ENCODE measurements around the gene LIX1L. TPM values are rescaled to one million over a fixed set of nuclear protein-coding genes. Genes with fewer than 3 reads are reported as not detected.
"Not testable (repeated sequence)": the region's sequence is repeated elsewhere in the genome, so short reads cannot be mapped to it uniquely, and the experiment has no call there.

The LIX1L gene
- polyA plus RNA-seq, 3 donors from 2014 or later: 17.9 to 28.0 (median 20.7) TPM

DNA sequence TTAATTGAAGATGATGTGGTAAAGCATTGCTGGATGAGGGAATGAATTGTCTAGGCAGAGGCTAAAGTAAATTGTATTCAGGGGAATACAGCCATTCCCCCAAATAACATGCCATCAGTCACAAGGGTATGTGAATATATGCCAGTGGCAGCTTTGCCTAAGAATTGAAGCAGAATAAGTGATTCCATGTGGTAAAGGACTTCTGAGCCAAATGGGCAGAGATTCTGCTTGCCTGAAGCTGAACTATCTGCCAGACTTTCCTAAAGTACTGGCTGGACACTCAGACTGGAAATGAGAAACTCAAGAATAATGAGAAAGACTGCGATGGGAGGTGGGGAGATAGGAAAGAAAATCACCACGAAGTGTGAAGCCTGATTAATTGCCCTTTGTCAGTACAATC is 2.4 kb downstream of the LIX1L start:
- Mint-ChIP-seq H3K4me3 (peak overlapping the region in 3 of 5 donors; percentile 9 to 22 (median 13)), H3K4me1 (peaks cover 81 to 87% of the 10 kb centered on the region in 2 donors), H3K27ac (peak overlapping the region; percentile 1 to 94 (median 33)), H3K9me3 (no peaks in the 10 kb centered on the region), H3K27me3 (ENCODE audit: low read depth in 3 of 3) (peaks cover 0 to 5% (median 2%) of the 10 kb centered on the region in 3 donors), H3K36me3 (no peaks in the 10 kb centered on the region)
- no peak for DNase-seq

DNA sequence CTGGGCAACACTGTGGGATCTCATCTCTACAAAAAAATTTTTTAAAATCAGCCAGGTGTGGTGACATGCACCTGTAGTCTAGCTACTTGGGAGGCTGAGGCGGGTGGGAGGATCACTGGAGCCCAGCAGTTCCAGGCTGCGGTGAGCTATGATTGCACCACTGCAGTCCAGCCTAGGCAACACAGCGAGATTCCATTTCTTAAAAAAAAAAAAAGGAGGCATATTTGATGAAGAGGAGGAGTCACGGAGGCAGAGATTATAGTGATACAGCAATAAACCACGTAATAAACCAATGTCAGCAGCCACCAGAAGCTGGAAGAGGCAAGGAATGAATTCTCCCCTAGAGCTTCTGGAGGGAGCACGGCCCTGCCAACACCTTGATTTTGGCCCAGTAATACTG is 4.0 kb downstream of the LIX1L start:
- peaks cover 0 to 3% (median 0%) of the 10 kb centered on the region in 3 donors for H3K36me3 Mint-ChIP-seq
- H3K27ac Mint-ChIP-seq: peak overlapping the region in 1 of 6 donors; percentile 25
- H3K4me3 Mint-ChIP-seq: peak overlapping the region in 1 of 5 donors; percentile 33
- DNase-seq: no peak
- H3K4me1 Mint-ChIP-seq: peaks cover 79 to 87% of the 10 kb centered on the region in 2 donors
- peaks cover 0 to 4% (median 0%) of the 10 kb centered on the region in 3 donors for H3K27me3 Mint-ChIP-seq (ENCODE audit: low read depth in 3 of 3)
- no peaks in the 10 kb centered on the region for H3K9me3 Mint-ChIP-seq

DNA sequence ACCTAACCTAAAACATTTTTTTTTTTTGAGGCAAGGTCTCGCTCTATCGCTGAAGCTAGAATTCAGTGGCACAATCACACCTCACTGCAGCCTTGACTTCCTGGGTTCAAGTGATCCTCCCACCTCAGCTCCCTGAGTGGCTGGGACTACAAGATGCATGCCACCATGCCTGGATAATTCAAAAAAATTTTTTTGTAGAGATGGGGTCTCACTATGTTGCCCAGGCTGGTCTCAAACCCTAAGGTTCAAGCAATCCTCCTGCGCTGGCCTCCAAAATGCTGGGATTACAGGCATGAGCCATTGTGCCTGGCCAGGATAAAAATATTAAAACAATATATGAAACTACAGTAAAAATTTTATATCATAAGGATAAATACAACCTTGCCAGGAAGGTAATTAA is 4.9 kb downstream of the LIX1L start:
- DNase-seq: no peak
- Mint-ChIP-seq H3K36me3 (peaks cover 0 to 3% (median 0%) of the 10 kb centered on the region in 3 donors), H3K27ac (no peak overlapping the region), H3K9me3 (no peaks in the 10 kb centered on the region), H3K4me3 (no peak overlapping the region), H3K4me1 (peaks cover 69 to 79% of the 10 kb centered on the region in 2 donors), H3K27me3 (ENCODE audit: low read depth in 3 of 3) (peaks cover 0 to 4% (median 0%) of the 10 kb centered on the region in 3 donors)

DNA sequence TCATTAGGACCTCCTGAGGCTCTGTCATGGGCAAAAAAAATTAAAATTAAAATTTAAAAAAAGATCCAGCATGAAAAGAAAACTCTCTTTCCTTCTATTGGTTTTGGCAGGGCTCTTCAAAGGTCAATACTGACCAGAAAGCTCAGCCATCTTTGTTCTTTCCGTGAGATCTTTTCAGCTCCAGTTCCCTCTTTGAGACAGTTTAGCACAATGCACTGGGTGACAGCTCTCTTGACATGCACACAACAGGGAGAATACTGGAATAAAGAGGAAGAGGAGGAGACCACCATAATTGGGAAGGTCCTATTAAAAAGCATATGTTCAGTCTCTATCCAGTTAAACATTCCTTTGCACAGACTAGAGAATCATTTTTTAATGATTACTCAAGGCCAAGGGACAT is 6.3 kb downstream of the LIX1L start:
- Mint-ChIP-seq H3K27ac (peak overlapping the region in 2 of 6 donors; percentile 21 to 58), H3K27me3 (ENCODE audit: low read depth in 3 of 3) (no peaks in the 10 kb centered on the region), H3K4me1 (peaks cover 59 to 69% of the 10 kb centered on the region in 2 donors)

DNA sequence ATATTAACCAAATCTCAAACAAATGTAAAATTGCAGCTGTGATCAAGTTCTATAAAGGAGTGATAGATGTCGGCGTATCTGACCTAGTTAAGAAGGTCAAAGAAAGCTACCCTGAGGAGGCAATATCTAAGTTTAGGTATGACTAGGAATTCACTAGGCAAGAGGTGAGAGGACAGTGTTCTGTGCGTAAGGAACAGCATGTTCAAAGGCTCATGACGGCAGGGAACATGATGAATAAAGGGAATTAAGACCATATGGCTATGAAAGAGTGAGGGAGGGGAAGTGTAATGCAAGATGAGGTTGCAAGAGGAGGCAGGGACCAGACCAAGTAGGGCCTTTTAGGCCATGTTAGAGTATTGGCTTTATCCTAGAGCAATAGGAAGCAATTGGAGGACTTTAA is 8.6 kb downstream of the LIX1L start:
- DNase-seq: no peak
- Mint-ChIP-seq H3K27ac (peak overlapping the region in 3 of 6 donors; percentile 29 to 87 (median 84)), H3K27me3 (ENCODE audit: low read depth in 3 of 3) (no peaks in the 10 kb centered on the region), H3K4me1 (peaks cover 36 to 46% of the 10 kb centered on the region in 2 donors), H3K4me3 (peak overlapping the region in 1 of 5 donors; percentile 27), H3K36me3 (peaks cover 3 to 6% (median 6%) of the 10 kb centered on the region in 3 donors), H3K9me3 (no peaks in the 10 kb centered on the region)

More for the DNA sequence above, 6.3 kb downstream of the LIX1L start:
- Mint-ChIP-seq H3K36me3 (peaks cover 0 to 6% (median 0%) of the 10 kb centered on the region in 3 donors), H3K4me3 (no peak overlapping the region), H3K9me3 (no peaks in the 10 kb centered on the region)
- no peak for DNase-seq

DNA sequence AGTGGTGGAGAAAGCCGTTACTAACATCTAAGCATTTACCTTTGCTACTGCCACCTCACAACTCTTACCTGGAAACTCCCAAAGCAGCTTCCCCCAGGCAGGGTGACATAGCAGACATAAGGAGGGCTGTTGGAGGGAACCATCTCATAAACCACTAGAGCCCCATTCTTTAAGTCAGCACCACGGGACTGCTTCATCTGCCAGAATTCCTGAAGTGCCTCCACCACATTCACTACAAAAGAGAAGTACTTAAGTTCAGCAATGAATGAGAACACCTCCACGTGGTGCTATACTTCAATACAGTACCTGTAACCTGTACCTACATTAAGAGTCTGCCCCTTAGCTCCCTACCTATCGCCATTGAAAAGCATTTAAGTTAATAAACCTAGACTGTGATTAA is 10.3 kb downstream of the LIX1L start:
- no peak for DNase-seq
- no peak overlapping the region for H3K27ac Mint-ChIP-seq
- peaks cover 3 to 16% (median 13%) of the 10 kb centered on the region in 3 donors for H3K36me3 Mint-ChIP-seq
- no peak overlapping the region for H3K4me3 Mint-ChIP-seq
- no peaks in the 10 kb centered on the region for H3K9me3 Mint-ChIP-seq
- peaks cover 27 to 34% of the 10 kb centered on the region in 2 donors for H3K4me1 Mint-ChIP-seq
- no peaks in the 10 kb centered on the region for H3K27me3 Mint-ChIP-seq (ENCODE audit: low read depth in 3 of 3)

DNA sequence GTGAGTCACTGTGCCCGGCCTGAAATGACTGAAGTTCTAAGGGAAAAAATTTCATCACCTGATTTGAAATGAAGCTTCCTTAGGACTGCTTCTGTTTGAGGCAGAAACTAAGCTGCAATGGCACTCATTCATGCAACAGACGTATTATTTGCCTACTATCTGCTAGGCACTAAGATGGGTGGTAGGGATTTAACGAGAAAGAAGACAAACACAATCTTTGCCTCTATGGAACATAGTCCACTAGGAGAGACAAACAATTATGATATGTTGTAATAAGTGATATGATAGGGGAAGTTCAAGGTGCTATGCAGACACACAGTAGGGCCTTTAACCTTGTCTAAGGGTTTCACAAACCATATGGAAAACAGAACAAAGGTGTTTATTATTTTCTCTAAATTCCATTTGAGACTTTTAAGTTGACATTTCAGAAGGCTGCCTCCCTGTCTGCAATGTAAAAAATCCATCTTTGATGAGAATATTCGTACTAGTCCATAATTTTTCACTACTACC is 11.3 kb downstream of the LIX1L start:
- Mint-ChIP-seq H3K27me3 (ENCODE audit: low read depth in 3 of 3) (no peaks in the 10 kb centered on the region), H3K4me3 (no peak overlapping the region), H3K36me3 (peaks cover 9 to 26% (median 18%) of the 10 kb centered on the region in 3 donors), H3K27ac (peak overlapping the region in 1 of 6 donors; percentile 21), H3K4me1 (peaks cover 20 to 26% of the 10 kb centered on the region in 2 donors), H3K9me3 (no peaks in the 10 kb centered on the region)
- DNase-seq: no peak

DNA sequence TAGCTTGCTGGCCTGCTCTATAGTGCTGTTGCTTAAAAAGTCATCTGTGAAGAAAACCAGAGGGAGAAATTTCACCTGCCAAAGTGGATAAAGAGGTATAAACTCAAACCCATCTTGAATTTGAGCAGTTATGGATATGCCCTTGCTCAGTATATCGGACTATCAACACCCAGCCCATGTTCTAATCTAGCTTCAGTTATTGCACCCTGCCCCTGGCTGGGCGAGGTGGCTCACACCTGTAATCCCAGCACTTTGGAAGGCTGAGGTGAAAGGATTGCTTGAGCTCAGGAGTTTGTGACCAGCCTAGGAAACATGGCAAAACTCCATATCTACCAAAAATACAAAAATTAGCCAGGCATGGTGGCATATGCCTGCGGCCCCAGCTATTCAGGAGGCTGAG is 13.3 kb downstream of the LIX1L start:
- DNase-seq: no peak
- Mint-ChIP-seq H3K27ac (peak overlapping the region in 3 of 6 donors; percentile 6 to 52 (median 26)), H3K36me3 (peaks cover 9 to 27% (median 21%) of the 10 kb centered on the region in 3 donors), H3K4me3 (no peak overlapping the region), H3K4me1 (peaks cover 4 to 7% of the 10 kb centered on the region in 2 donors), H3K9me3 (no peaks in the 10 kb centered on the region), H3K27me3 (ENCODE audit: low read depth in 3 of 3) (no peaks in the 10 kb centered on the region)

DNA sequence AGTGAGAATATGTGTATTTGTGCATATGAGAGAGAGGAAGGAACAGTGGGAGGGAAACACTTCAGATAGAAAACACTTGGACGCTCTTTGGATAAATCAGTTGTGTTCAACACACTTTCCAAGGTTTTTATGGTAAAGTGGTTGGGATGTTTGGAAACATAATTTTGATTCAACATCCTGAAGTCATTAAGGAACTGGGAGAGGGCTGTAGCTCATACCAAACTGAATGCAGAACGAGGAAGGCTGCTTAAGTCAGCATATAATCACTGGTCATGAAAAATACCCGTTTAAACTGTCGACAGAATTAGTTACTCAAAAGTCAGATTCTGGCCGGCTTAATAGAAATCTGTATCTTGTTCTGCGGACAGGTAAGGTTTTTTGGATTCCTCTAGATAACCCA is 14.9 kb downstream of the LIX1L start:
- H3K4me3 Mint-ChIP-seq: no peak overlapping the region
- no peak for DNase-seq
- H3K27me3 Mint-ChIP-seq (ENCODE audit: low read depth in 3 of 3): no peaks in the 10 kb centered on the region
- peak overlapping the region in 1 of 6 donors; percentile 28 for H3K27ac Mint-ChIP-seq
- H3K36me3 Mint-ChIP-seq: peaks cover 9 to 27% (median 18%) of the 10 kb centered on the region in 3 donors
- no peaks in the 10 kb centered on the region for H3K9me3 Mint-ChIP-seq
- no peaks in the 10 kb centered on the region for H3K4me1 Mint-ChIP-seq

DNA sequence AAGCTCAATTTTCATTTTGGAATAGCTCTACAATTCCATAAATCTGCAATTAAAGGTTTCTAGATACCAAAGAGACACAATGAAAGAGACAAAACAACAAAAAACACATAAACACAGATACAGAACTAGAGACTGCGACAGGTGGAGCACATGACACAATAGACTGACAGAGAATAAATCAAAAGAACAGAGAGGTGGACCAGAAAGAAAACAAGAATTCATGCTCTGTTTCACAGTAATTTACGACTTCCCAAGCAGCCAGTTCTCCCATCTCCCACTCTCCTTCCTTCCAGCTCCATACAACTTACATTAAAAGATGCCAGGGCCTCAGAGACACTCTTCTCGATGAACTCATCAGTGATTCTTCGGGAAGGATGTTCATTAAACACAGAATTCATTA is 15.4 kb downstream of the LIX1L start:
- Mint-ChIP-seq H3K4me1 (no peaks in the 10 kb centered on the region), H3K4me3 (no peak overlapping the region), H3K27me3 (ENCODE audit: low read depth in 3 of 3) (no peaks in the 10 kb centered on the region), H3K36me3 (peaks cover 10 to 27% (median 18%) of the 10 kb centered on the region in 3 donors), H3K27ac (peak overlapping the region in 2 of 6 donors; percentile 22 to 28), H3K9me3 (no peaks in the 10 kb centered on the region)
- DNase-seq: no peak

DNA sequence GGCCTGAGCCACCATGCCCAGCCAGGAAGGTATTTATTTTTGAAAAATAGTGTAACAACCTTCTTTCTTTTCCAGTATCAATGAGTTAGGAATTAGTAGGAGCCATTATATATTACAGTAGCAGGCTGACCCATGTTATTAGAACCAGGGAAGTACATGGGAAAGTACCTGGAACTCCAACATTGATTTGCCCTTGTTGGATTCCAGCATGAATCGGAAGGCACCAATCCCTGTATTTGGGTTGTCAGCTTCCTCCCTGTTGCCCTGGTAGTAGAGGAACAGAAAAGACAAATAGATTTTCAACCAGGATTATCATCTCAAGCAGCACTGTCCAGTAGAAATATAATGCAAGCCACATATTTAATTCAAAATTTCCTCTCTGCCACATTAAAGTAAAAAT is 20.4 kb downstream of the LIX1L start:
- H3K4me3 Mint-ChIP-seq: no peak overlapping the region
- H3K27ac Mint-ChIP-seq: peak overlapping the region in 1 of 6 donors; percentile 13
- peaks cover 14 to 17% of the 10 kb centered on the region in 2 donors for H3K4me1 Mint-ChIP-seq
- DNase-seq: no peak
- H3K27me3 Mint-ChIP-seq (ENCODE audit: low read depth in 3 of 3): peaks cover 0 to 3% (median 3%) of the 10 kb centered on the region in 3 donors
- H3K36me3 Mint-ChIP-seq: peaks cover 13 to 24% (median 16%) of the 10 kb centered on the region in 3 donors
- no peaks in the 10 kb centered on the region for H3K9me3 Mint-ChIP-seq

DNA sequence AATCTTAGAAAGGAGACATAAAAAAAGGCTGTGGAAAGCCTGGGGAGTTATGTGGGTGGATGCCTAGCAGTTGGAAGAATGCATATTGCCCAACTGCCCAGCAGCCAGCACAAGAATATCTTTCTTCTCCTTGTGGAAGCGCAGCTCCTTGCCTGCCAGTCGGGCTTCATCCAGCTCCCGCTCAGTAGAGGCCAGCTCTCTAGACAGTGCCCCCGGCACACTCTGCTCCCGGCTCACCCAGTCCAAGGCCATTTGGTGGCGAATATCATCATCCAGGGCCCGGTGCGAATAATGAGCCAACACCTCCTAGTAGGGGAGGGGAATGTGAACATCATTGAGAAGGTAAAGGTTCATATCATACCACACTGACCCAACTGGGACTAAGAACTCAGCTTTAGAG is 21.6 kb downstream of the LIX1L start:
- peaks cover 6 to 14% (median 10%) of the 10 kb centered on the region in 3 donors for H3K36me3 Mint-ChIP-seq

DNA sequence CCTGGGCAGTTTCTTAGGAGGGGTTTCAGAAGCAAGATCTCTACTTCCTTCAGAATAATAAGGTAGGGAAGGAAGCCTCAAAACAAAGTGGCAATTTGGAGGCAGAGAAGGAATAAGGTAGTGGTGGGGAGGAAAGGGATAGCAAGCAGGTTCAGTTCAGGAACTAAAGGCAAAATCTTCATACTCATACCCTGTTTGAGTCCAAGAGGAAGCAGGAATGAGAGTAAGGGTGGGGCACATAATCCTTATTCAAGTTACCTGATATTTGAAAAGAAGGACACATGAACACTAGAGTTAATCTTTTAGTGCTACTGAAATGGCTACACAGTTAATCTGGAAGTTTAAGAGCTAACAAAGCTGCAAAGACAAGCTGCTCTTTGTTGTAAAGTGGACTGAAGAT is 22.1 kb downstream of the LIX1L start:
- Mint-ChIP-seq H3K4me3 (no peak overlapping the region), H3K36me3 (peaks cover 6 to 14% (median 10%) of the 10 kb centered on the region in 3 donors), H3K27ac (peak overlapping the region in 3 of 6 donors; percentile 10 to 46 (median 16)), H3K4me1 (peaks cover 27 to 34% of the 10 kb centered on the region in 2 donors), H3K27me3 (ENCODE audit: low read depth in 3 of 3) (peaks cover 0 to 6% (median 5%) of the 10 kb centered on the region in 3 donors), H3K9me3 (no peaks in the 10 kb centered on the region)
- DNase-seq: no peak

More for the DNA sequence above, 21.6 kb downstream of the LIX1L start:
- Mint-ChIP-seq H3K4me1 (peaks cover 23 to 29% of the 10 kb centered on the region in 2 donors), H3K27ac (peak overlapping the region in 3 of 6 donors; percentile 10 to 34 (median 24)), H3K9me3 (no peaks in the 10 kb centered on the region), H3K27me3 (ENCODE audit: low read depth in 3 of 3) (peaks cover 0 to 5% (median 4%) of the 10 kb centered on the region in 3 donors), H3K4me3 (no peak overlapping the region)
- no peak for DNase-seq

DNA sequence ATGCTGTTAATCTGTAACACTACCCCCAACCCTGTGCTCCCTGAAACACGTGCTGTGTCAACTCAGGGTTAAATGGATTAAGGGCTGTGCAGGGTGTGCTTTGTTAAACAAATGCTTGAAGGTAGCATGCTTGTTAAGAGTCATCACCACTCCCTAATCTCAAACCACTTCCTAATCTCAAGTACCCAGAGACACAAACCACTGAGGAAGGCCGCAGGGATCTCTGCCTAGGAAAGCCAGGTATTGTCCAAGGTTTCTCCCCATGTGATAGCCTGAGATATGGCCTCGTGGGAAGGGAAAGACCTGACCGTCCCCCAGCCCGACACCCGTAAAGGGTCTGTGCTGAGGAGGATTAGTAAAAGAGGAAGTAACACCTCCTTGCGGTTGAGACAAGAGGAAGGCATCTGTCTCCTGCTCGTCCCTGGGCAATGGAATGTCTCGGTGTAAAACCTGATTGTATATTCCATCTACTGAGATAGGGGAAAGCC is 25.3 kb downstream of the LIX1L start:
- H3K9me3 Mint-ChIP-seq; H3K27me3 Mint-ChIP-seq (ENCODE audit: low read depth in 3 of 3): not testable (repeated sequence)
- Mint-ChIP-seq H3K27ac (peak overlapping the region; percentile 92 to 97 (median 92)), H3K36me3 (peaks cover 6 to 14% (median 10%) of the 10 kb centered on the region in 3 donors), H3K4me3 (peak overlapping the region; percentile 78 to 88 (median 80)), H3K4me1 (peaks cover 38 to 44% of the 10 kb centered on the region in 2 donors)
- DNase-seq: peak; percentile 61 to 65 (median 65)
